Germinal center (tissue), 1 donor: ENCODE measurements around the gene DUSP28.
"Not testable (repeated sequence)": the region's sequence is repeated elsewhere in the genome, so short reads cannot be mapped to it uniquely, and the experiment has no call there.

ENCODE experiments used
- DNase-seq: peaks from one replicate; pipeline ENCODE4 v3.0.0; 2012; ENCODE audit warnings: mixed read lengths, low spot score

Gene DUSP28

DNA sequence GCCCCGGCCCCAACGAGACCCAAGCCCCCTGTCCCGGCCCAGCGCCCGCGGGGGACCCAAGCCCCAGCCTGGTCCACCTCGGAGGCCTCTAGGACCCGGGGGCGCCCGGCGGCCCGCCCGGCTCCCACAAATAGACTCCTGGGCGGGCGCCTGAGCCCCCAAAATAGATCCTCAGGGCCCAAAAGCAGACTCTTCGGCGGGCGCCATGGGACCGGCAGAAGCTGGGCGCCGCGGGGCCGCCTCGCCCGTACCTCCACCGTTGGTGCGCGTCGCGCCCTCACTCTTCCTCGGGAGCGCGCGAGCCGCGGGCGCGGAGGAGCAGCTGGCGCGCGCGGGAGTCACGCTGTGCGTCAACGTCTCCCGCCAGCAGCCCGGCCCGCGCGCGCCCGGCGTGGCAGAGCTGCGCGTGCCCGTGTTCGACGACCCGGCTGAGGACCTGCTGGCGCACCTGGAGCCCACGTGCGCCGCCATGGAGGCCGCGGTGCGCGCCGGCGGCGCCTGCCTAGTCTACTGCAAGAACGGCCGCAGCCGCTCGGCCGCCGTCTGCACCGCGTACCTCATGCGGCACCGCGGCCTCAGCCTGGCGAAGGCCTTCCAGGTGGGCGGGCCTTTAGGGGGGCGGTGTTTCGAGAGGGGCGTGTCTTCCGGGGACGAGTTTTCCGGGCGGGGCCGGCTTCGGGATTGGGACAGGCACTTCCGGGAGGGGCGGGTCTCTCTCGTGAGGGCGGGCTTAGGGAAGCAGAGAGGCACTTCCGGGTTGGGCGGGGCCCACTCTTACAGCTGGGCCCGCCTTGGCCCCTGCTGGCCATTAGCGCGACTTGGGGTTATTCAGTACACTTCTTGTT, 545 bp downstream of the DUSP28 start:
- DNase-seq: peak; percentile 93

DNA sequence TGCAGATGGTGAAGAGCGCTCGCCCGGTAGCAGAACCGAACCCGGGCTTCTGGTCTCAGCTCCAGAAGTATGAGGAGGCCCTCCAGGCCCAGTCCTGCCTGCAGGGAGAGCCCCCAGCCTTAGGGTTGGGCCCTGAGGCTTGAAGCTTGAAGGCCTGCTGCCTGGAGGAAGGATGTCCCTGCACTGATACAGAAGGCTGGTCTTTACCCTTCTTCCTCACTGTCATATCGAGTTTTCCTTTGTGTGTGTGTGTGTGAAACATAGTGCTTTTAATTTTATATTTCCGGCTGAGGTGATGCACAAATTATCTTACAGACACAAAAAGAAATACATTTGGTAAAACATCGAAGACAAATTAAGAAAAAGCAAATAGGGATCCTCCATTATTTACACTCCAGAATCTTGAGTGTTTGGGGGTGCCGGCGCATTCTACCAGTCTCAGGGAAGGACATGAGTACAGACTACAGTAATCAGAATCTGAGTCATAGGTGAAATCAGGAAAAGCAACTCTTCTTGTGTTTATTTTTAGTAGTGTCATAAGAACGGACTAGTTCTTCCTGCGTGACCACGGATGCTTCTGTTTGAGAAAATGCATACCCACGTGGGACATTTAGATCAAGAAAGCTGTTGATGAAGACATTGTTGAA, 1.3 kb downstream of the DUSP28 start:
- no peak for DNase-seq

DNA sequence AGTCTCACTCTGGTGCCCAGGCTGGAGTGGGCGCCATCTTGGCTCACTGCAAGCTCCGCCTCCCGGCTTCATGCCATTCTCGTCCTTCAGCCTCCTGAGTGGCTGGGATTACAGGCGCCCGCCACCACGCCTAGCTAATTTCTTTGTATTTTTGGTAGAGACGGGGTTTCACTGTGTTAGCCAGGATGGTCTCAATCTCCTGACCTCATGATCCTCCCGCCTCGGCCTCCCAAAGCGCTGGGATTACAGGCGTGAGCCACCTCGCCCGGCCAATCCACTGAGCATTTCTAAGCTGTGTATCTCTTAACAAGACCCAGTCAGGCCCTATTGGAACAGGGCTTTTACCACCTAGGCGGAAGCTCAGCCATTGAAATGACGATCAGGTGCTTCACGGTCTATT, 3.1 kb downstream of the DUSP28 start:
- not testable (repeated sequence) for DNase-seq

DNA sequence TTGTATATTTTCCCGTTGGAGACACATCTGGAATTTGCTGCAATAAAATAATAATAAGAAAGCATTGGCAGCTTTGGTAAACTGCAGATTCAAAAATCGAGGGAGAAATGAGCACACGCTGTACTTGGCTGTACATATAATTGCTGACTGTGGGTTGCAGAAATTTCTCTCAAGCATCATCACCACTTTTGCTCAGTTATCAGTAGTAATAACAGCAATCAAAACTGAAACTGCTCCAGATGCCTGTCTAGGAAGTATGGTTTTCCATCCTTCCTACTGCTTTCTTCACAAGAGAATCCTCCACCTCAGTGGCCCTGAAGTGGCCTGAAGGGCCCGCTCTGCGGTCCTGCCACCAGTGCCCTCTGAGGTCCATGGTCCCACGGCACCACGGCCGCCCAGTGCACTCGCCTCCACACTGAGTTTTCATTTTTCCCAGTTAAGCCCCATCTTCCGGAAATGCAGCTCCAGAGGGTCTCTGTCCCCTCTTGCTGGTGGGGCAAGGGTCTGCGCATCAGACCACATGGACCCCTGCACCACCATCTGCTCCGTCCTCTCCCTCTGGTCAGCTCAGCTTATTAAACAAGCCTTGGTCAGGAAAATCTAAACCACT, 3.9 kb downstream of the DUSP28 start:
- no peak for DNase-seq

DNA sequence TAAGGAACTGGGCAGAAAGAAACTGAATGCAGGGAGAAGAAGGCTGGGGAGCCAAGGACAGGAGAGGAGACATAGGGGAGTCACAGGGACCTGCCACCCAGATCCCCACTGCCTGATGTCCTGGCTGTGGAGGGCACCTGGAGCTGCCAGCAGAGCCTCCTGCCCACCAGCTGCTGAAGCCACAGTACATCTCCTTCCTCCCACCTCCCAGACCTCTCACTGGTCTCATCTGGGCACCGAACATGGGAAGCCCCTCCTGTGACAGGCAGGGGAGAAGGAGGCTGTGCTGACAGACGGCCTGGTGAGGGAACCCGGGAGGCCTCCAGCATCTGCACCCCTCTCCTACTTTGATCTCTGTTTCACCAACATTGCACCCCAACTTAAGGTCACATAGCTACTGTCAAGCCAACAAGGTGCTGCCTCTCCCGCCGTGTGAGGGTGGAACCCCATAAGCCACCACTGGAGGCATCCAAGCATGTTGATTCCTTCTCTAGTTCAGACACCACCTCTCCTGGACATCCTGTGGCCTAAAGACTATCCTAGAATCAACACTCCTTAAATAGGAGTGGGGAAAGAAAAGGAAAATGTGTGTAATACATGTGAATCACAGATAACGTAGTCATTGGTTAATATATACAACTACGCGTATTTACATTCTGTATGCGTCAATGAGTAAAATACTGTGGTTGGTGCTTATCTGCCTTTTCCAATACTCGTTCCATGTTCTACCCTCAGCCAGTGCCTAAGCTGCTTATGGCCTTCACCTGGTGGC, 4.6 kb downstream of the DUSP28 start:
- no peak for DNase-seq

DNA sequence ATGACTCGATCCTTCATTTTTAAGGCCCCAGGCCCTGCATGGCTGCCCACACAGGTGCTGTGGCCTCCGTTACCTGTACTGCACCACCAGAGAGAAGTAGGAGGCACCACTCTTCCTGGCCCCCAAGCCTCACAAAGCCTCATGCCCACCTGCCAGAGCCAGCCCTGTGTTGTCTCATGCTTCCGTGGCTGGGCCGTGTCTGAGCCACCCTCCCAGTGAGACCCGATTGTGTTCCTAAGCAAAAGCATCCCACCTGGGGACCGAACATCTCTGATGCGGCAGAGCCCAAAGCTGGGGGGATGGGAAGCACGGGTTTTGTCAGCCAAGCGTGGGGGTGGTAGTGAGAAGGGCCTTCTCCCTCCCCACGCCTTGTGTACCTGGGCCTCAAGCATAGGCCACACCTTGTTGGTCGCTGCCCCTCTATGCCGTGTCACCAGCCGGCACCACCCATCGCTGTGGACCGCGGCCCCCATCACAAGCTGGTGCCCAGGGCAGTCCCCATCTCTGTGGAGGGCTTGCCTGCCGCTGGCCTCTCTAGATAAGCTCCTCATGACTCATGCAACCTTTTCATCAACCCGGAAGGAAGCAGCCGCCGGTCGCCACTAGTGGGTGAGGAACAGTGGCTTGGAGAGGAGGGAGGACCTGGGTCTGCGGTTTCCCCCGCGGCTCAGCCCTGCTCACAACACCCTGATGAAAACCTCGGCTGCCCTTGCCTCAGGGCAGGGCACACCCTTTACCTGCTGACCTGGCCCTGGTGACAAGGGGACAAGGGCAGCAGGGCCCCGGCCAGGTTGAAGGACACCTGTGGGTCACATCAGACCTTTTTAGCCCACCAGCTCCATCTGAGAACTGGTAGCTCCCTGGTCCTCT, 5.4 kb downstream of the DUSP28 start:
- no peak for DNase-seq

DNA sequence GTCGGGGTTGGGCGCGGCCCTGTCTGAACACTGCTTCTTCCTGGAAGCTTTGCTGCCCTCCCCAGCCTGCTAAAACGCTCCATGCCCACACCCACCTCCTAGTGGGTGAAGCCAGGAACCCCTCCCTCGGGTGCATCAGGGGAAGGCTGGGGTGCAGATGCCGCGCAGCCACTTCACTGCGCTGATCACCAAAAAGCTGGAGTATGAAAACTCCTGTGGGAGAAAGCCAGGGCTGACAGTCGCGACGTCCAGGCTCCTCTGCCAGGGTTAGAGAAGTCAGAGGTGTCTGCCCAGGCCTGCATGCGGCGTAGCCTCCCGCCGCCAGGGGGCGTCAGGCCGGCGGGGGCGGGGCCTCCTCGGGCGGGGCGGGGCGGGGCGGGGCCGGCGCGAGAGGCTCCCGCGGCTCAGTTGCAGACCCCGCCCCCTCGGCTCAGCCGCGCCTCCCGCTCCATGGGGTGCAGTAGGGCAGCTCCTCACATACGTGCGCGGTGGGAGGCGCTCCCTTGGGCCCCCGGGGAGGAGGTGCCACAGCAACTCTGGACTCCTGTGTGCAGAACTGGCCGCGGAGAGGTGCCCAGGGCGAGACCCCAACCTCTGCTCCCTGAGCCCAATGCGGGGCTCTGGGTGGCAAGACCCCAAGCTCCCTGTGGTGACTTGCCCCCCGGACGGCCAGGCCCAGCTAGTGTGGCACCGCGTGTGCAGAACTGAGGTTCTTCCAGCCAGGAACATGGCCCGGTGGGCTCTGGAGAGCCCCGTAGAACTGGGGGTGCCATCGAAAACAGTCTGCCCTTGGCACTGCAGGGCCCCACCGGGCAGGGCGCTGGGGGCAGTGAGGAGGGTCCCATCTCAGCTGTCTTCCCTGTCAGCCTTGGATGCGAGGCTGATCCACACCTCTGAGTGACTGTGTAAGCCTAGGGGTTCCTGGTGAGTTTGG, 6.3 kb downstream of the DUSP28 start:
- DNase-seq: peak; percentile 85

DNA sequence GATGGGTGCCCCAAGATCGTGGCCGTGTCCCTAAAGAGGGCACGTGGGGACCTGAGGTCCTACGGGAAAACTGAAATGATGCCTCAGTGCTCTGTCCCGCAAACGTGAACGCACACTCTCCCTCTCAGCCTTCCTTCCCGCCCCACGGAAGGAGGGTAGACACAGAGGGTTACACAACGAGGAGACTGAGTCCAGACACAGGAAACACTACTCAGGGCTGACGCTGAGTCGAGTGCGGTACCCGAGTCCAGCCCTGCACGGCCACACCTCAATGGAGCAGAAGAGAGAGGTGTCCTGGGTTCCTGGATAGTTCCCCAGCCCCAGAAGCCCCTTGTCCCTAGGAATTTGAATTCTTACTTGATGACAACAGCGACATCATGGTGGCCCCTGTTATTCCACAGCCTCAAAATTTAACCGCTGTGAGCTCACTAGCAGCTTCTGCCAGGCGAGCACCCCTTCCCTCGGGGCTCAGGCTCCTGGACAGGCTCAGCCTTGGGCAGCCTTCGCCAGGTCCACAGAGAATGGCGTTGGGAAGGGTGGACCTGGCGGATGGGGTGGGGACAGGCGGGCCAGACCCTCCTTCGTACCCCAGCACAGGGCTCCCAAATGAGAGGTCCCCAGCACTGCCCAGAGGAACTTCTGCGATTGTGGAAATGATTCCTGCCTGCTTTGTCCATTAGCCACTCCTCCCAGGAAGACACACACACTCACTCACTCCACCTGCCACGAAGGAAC, 7.1 kb downstream of the DUSP28 start:
- DNase-seq: no peak

DNA sequence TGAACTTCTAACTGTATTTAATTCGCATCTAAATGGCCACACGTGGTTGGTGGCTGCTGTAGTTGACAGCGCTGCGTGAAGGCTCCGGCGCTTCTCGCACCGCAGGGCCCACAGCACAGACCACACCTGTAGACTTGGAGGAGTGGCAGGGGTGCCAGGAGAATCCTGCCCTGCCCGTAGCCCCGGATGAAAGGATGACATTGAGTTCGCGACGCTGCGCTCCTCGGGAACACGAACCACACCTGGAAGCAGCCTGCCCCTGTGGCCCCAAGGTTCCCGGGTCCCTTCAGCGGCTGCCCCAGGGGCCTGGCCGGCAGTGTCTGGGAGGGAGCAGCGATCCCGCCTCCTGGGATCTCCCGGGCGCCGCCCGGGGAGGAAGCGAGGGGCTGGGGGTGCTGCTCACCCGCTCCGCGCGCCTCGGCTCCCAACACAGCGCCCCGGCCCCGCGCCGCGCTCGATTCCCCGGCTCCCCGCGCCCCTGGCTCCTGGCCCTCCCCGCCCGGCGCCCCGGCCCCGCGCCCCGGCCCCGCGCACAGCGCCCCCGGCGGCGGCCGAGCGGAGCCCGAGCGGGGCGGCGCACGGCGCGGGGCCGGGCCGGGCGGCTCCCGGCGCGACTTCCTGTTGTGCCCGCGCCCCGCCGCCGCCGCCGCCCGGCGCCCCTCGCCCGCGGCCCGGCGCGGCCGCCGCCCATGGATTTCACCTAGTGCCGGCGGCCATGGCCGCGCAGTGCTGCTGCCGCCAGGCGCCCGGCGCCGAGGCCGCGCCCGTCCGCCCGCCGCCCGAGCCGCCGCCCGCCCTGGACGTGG, 7.9 kb downstream of the DUSP28 start, which contains the start of gene RNPEPL1:
RNPEPL1 (plus strand) TSS at position 613 of the 806 bp plus-strand sequence; CDS start at position 716, 103 bp downstream.
- DNase-seq: peak; percentile 50

DNA sequence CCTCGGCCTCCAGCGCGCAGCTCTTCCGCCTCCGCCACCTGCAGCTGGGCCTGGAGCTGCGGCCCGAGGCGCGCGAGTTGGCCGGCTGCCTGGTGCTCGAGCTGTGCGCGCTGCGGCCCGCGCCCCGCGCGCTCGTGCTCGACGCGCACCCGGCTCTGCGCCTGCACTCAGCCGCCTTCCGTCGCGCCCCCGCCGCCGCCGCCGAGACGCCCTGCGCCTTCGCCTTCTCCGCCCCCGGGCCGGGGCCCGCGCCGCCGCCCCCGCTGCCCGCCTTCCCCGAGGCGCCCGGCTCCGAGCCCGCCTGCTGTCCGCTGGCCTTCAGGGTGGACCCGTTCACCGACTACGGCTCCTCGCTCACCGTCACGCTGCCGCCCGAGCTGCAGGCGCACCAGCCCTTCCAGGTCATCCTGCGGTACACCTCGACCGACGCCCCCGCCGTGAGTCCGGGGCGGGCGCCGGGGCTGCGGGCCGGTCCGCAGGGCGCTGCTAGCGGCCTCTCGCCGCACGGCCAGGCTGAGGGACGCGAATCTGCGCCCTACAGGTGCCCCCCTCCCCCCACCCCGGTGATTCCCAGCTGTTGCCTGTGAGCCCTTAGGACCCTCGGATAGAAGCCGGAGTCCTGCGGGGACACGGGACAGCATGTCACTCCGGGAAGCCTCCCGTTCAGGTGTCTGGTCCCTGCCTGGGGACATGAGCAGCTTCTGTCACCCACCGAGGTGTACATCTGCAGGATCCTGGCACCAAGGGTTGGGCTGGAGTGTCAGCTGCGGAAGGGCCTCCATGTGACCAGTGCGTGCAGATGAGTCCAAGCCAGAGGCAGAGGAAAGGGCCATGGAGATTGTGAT, 8.7 kb downstream of the DUSP28 start:
- peak; percentile 67 for DNase-seq

DNA sequence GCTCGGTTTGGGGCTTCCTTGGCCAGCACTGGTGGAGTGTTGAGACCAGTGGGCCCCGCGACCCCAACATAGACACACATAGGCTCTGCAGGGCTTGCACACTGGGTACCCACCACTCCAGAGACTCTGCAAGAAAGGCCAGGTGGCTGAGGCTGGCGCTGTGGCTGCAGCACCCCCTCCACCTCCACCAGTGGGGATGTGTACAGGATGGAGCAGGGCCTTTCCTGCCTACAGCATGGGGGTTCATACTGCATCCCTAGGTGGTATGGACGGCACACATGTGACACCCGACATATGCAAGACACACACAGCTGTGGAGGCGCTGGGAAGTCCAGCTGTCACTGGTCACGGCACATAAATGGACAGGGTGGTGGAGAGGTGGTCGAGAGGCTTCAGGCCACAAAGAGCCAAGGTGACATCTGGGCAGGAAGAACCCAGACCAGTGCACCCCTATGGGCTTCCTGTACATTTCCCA, 9.4 kb downstream of the DUSP28 start:
- no peak for DNase-seq

DNA sequence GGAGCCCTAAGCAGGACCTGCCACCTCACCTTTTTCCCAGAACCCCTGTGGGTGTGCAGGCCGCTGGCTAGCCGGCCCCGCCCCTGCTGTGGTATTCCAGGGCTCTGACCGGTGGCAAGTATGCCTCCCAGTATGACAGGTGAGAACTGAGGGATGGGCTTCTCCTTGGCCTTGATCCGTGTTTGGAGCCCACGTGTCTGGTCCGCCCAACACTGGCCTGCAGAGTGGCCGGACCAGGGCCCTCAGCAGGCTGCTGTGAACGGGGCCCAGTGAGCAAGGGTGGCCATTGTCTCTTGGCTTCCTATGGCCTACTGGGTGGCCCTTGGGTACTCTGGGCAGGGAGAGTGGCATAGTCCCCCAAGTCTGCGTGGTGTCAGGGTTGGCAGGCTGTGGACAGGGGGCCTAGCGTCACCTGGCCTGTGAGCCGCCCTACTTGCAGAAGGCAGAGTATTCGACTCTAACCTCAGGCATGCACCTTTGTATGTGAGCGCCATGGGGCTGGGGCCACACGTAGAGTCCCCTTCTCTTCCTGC, 9.9 kb downstream of the DUSP28 start:
- DNase-seq: no peak

DNA sequence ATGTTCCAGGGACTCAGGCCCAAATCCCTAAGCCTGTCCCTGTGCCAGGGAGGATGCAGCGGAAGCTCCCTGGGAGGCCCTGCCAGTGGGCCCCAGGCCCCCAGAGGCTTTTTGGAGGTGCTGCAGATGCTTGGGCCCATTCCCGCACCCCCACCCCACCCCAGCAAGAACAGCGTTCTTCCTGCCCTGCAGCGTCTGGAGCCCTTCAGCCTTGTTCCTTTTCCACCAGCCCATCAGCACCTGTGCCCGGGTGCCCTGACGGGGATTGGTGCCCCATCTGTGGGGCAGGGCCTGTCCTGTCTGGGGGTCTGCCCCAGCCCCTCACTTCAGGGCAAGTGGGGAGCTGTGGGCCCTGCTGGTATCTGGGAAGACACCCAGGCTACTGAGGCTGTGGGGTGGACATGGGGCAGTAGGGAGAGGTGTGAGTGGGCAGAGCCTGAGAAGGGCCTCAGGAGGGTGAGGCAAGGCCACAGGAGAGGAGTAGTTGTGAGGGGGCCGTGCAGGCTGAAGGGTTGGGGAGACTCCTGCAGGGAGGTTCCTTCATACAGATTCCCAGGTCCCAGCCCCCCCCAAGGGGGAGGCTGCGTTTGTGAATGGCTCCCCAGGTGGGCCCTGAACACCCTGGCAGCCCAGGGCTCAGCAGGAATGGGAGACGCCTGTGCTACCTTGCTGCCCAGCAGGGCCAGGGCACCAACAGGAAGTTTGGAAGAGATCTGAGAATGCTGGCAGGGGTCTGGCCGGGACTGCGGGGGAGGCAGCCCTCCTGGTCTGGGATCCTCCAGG, 10.6 kb downstream of the DUSP28 start:
- DNase-seq: no peak

DNA sequence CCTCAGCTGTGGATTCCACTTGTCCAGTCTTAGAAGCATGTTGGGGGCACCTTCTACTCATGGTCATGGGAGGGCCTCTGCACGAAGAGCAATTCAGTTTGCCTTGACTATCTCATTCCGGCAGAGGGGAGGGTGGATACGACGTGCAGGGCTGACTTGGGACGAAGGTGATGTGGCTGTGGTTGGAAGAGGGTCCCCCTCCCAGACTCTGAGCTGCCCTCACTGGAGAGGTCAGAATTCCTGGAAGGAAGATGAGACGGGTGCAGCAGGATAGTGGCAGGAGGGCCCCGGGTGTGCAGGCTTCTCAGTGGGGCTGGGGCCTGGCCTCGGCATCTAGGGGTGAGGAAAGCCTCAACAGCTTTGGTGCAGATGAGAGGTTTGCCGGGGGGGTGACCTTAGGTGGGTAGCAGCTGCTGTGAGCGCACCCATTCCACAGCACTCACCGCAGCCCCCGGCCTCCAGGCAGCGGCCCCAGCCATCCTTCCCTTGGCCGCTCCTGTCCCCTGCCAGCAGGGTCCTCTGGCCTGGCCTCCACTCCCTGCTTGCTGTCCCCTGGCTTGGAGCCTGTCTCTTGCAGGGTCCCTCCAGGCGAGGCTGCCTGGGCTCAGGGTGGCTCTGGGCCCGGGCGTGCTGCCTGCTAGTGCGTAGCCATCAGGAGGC, 11.3 kb downstream of the DUSP28 start:
- DNase-seq: no peak

DNA sequence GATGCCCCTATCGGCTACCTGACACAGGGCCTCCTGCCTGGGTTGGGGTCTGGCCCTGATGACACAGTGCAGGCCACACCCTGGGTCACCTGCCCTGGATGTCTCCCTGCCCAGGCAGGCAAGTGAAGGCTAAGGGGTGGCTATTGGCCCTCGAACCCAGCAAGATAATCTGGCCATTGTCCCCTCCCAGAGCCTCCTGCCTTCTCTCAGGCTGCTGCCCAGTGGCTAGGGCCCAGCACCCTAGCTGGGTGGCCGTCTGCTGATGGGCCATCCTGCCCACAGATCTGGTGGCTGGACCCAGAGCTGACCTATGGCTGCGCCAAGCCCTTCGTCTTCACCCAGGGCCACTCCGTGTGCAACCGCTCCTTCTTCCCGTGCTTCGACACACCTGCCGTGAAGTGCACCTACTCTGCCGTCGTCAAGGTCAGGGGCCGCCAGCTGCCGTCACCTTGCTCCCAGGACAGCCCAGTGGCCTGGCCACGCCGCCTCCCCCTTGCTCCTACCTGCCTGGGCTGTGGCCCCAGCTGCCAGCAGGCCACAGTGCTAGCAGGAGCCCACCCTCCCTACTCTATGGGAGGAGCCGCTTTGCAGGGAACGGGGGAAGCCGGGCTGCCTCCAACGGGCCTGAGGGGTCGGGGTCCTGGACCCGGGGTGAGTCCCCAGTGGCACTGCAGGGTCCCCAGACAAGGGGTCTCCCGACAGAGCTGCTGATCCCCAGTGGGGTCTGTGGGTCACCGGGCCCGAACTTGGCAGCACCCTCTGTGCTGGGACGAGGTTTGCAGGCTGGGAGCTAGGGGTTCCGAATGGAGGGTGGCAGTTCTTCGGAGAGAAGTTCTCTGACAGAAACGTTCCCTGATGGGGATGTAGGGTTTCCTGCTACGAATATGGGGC, 12.2 kb downstream of the DUSP28 start:
- no peak for DNase-seq
